Hepatocyte (in vitro differentiated cells): ENCODE results near the gene CDCP1. TPM values are rescaled to one million over a fixed set of nuclear protein-coding genes. Genes with fewer than 3 reads are reported as not detected.

ENCODE experiments used
- DNase-seq: peaks from one replicate; pipeline ENCODE4 v3.0.0-alpha.2; 2016; ENCODE audit warnings: low spot score
- H2AFZ ChIP-seq: fragments of 200-600 bp; sonication (generic); 2 replicates; pipeline ENCODE4 v1.6.0; 2016; ENCODE audit warnings: antibody characterized with exemption, mild to moderate bottlenecking
- H3K27ac ChIP-seq: fragments of 200-600 bp; sonication (generic); 2 replicates; pipeline ENCODE4 v1.5.1; 2016; ENCODE audit warnings: mild to moderate bottlenecking
- H3K27me3 ChIP-seq: fragments of 200-600 bp; sonication (generic); 2 replicates; pipeline ENCODE4 v1.6.1; 2016
- H3K36me3 ChIP-seq: fragments of 200-600 bp; sonication (generic); replicated peaks from 2 replicates; pipeline ENCODE4 v1.5.1; 2016; ENCODE audit warnings: low read depth; ENCODE audit not compliant: insufficient read depth
- H3K4me1 ChIP-seq: fragments of 200-600 bp; sonication (generic); 2 replicates; pipeline ENCODE4 v1.5.1; 2016; ENCODE audit warnings: mild to moderate bottlenecking, moderate library complexity; ENCODE audit not compliant: insufficient read depth
- H3K4me2 ChIP-seq: fragments of 200-600 bp; sonication (generic); 2 replicates; pipeline ENCODE4 v1.6.0; 2016
- H3K4me3 ChIP-seq: fragments of 200-600 bp; sonication (generic); 2 replicates; pipeline ENCODE4 v1.5.1; 2016; ENCODE audit warnings: mild to moderate bottlenecking
- H3K79me2 ChIP-seq: fragments of 200-600 bp; sonication (generic); 2 replicates; pipeline ENCODE4 v1.6.0; 2017; ENCODE audit warnings: mild to moderate bottlenecking
- H3K9me2 ChIP-seq: fragments of 200-600 bp; sonication (generic); replicated peaks from 2 replicates; pipeline ENCODE4 v1.6.0; 2017; ENCODE audit warnings: mild to moderate bottlenecking; ENCODE audit not compliant: insufficient read depth
- H3K9me3 ChIP-seq: fragments of 200-600 bp; sonication (generic); 2 replicates; pipeline ENCODE4 v1.5.1; 2016; ENCODE audit warnings: low read depth, mild to moderate bottlenecking
- H4K20me1 ChIP-seq: fragments of 200-600 bp; sonication (generic); 2 replicates; pipeline ENCODE4 v1.6.0; 2016; ENCODE audit warnings: mild to moderate bottlenecking; ENCODE audit not compliant: insufficient read depth, poor library complexity, severe bottlenecking
- EZH2 ChIP-seq: fragments of 200-600 bp; sonication (generic); IDR thresholded peaks from 2 replicates; pipeline ENCODE4 v1.6.1; 2016; ENCODE audit warnings: antibody characterized with exemption, mild to moderate bottlenecking, borderline replicate concordance
- EZH2phosphoT487 ChIP-seq: fragments of 200-600 bp; sonication (generic); IDR thresholded peaks from one replicate; pipeline ENCODE4 v1.6.1; 2018; ENCODE audit warnings: antibody characterized with exemption, mild to moderate bottlenecking, low read depth, moderate library complexity; ENCODE audit not compliant: unreplicated experiment, severe bottlenecking
- WGBS: methylation state at CpG from one replicate; pipeline ENCODE4 v1.1.6; 2016; ENCODE audit warnings: low lambda C conversion rate; ENCODE audit errors: missing lambda C conversion rate; 5-methylcytosine and 5-hydroxymethylcytosine counted together
- polyA plus RNA-seq: library from polyadenylated mRNA; unstranded; fragments of >200 nt; fragmentation: Nextera tagmentation; extraction: Ambion mirVana; gene quantifications from 2 replicates; pipeline ENCODE4 v1.2.1, GENCODE V29; 2016
- total RNA-seq: library from RNA; depleted of rRNA; stranded (reverse); fragments of >200 nt; gene quantifications from 2 replicates; pipeline ENCODE4 v1.2.3, GENCODE V29; 2014
- TF ChIP-seq, protein P1 (sequence below): fragments of 200-600 bp; sonication (generic); IDR thresholded peaks from 2 replicates; pipeline ENCODE4 v1.5.1; 2016; ENCODE audit warnings: antibody characterized with exemption, mild to moderate bottlenecking; ENCODE audit not compliant: poor library complexity

The CDCP1 gene
- total and polyA plus RNA-seq, 2 experiments from 2014 or later, result 4.8 to 7.0 TPM

DNA sequence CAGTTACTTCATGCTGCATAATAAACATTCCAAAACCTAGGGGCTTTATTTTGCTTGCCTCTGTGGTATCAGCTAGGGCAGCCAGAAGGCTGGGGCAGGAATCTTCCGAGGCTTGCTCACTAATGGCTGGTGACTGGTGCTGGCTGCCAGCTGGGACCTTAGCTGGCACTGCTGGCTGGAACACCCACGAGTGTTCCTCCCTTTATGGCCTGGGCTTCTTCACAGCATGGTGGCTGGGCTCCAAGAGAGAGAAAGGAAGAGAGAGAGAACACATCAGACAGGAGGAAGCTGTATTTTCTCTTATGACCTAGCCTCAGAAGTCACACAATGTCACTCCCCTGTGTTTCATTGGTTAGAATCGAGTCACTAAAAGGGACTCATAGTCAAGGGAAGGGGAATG lies 23.9 kb upstream of the CDCP1 start:
- Histone ChIP-seq H3K9me2 (no peaks in the 10 kb centered on the region), H4K20me1 (no peaks in the 10 kb centered on the region), H3K27ac (no peak overlapping the region), H3K36me3 (no peaks in the 10 kb centered on the region), H3K4me2 (no peak overlapping the region), H3K4me1 (peaks cover 17% of the 10 kb centered on the region), H3K79me2 (no peaks in the 10 kb centered on the region), H2AFZ (no peak overlapping the region), H3K9me3 (no peaks in the 10 kb centered on the region), H3K27me3 (no peaks in the 10 kb centered on the region), H3K4me3 (no peak overlapping the region)
- 79% methylated on average over 3 of the region's 3 CpGs for WGBS
- TF ChIP-seq EZH2, result no peak
- no peak for TF ChIP-seq EZH2phosphoT487
- TF ChIP-seq, protein P1, sequence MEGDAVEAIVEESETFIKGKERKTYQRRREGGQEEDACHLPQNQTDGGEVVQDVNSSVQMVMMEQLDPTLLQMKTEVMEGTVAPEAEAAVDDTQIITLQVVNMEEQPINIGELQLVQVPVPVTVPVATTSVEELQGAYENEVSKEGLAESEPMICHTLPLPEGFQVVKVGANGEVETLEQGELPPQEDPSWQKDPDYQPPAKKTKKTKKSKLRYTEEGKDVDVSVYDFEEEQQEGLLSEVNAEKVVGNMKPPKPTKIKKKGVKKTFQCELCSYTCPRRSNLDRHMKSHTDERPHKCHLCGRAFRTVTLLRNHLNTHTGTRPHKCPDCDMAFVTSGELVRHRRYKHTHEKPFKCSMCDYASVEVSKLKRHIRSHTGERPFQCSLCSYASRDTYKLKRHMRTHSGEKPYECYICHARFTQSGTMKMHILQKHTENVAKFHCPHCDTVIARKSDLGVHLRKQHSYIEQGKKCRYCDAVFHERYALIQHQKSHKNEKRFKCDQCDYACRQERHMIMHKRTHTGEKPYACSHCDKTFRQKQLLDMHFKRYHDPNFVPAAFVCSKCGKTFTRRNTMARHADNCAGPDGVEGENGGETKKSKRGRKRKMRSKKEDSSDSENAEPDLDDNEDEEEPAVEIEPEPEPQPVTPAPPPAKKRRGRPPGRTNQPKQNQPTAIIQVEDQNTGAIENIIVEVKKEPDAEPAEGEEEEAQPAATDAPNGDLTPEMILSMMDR, result no peak
- no peak for DNase-seq

DNA sequence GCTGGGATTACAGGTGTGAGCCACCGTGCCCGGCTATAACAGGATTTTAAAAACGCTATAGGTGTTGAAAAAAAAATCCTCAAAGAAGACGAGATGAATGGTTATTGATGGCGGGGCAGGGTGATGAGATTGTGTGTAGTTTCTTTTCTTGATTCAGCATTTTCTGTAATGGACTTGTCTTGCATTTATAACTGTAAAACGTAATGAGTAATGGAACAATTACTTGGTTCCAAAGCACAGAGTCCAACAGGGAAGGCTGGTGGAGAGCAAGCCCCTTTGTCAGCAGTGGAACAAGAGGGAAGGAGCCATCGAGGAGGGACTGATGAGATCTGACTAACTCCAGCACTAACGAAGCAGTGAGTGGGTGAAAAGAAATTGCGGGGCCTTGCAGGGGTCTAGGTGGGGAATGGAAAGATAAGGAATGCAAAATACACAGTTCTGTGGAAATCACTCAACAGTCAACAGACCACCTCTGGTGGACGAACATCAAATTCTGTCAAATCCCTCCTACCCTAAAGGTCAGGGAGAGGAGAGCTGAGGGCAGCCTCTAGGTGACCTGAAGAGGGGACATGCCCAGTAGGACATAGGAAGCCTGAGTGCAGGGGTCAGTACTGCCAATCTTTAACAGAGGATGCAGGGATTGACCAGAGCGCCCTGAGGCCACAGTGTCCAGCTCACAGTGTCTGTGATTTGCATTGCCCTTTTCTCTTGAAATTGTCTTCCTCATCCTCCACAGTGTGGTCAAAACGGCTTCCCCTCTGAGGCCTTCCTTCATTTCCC lies 23.1 kb upstream of the CDCP1 start:
- Histone ChIP-seq H3K4me2 (no peak overlapping the region), H2AFZ (no peak overlapping the region), H3K4me3 (no peak overlapping the region), H3K9me2 (no peaks in the 10 kb centered on the region), H4K20me1 (no peaks in the 10 kb centered on the region), H3K27ac (no peak overlapping the region), H3K27me3 (no peaks in the 10 kb centered on the region), H3K4me1 (peaks cover 17% of the 10 kb centered on the region), H3K36me3 (no peaks in the 10 kb centered on the region), H3K9me3 (no peaks in the 10 kb centered on the region), H3K79me2 (no peaks in the 10 kb centered on the region)
- 82% methylated on average over 12 of the region's 12 CpGs for WGBS
- DNase-seq, result no peak
- TF ChIP-seq EZH2 (no peak), EZH2phosphoT487 (no peak)
- TF ChIP-seq, protein P1, result no peak

DNA sequence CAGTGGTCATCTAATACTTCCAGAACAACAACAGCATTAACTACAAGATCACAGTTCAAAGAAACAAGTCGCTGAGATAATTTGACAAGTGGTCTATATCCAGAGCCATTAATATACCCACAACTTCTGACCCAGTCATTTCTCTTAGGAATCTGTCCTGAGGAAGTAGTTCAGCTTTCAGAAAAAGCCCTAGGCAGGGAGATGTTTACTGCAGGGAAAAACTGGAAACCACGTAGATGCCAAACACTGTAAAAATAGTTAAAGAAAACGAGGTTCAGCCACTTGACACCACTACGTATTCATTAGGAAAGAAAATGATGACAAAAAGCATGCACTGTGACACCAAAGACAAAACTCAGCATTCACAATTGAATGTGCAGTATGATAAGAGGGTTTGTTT lies 22.3 kb upstream of the CDCP1 start:
- peaks cover 17% of the 10 kb centered on the region for H3K4me1 ChIP-seq
- no peaks in the 10 kb centered on the region for H3K9me2 ChIP-seq
- H3K4me3 ChIP-seq, result no peak overlapping the region
- no peaks in the 10 kb centered on the region for H4K20me1 ChIP-seq
- H3K9me3 ChIP-seq, result no peaks in the 10 kb centered on the region
- H2AFZ ChIP-seq, result no peak overlapping the region
- H3K27ac ChIP-seq, result no peak overlapping the region
- DNase-seq, result no peak
- no peak overlapping the region for H3K4me2 ChIP-seq
- H3K79me2 ChIP-seq, result no peaks in the 10 kb centered on the region
- no peaks in the 10 kb centered on the region for H3K36me3 ChIP-seq
- H3K27me3 ChIP-seq, result no peaks in the 10 kb centered on the region
- no peak for TF ChIP-seq EZH2phosphoT487
- no peak for TF ChIP-seq EZH2
- TF ChIP-seq, protein P1, result no peak
- WGBS, result 67% methylated on average over 4 of the region's 4 CpGs
